DND-41 (cell line): Measurements from ENCODE around the gene TP63.

ENCODE experiments used
- ATAC-seq: fragments of 200-7000 bp; cut with Tn5 transposase; 3 replicates; pipeline ENCODE4 v1.9.1; 2021; ENCODE audit warnings: low read depth; ENCODE audit not compliant: insufficient read depth
- DNase-seq: peaks from one replicate; pipeline ENCODE4 v3.0.0-alpha.2; 2020
- H2AFZ ChIP-seq: 2 replicates; pipeline ENCODE4 v1.6.0; 2012; ENCODE audit warnings: low read depth, low read length
- H3K27ac ChIP-seq: 2 replicates; pipeline ENCODE4 v1.5.1; 2012; ENCODE audit warnings: low read length, inconsistent platforms
- H3K27me3 ChIP-seq: fragments of 200-600 bp; sonication (generic); 2 replicates; pipeline ENCODE4 v1.6.0; 2012; ENCODE audit warnings: low read length, mild to moderate bottlenecking, inconsistent platforms; ENCODE audit not compliant: insufficient read depth, poor library complexity
- H3K36me3 ChIP-seq: 2 replicates; pipeline ENCODE4 v1.5.1; 2012; ENCODE audit warnings: low read length, inconsistent platforms; ENCODE audit not compliant: insufficient read depth
- H3K4me1 ChIP-seq: 2 replicates; pipeline ENCODE4 v1.5.1; 2012; ENCODE audit warnings: mild to moderate bottlenecking, low read length; ENCODE audit not compliant: insufficient read depth
- H3K4me2 ChIP-seq: 2 replicates; pipeline ENCODE4 v1.6.0; 2012; ENCODE audit warnings: mild to moderate bottlenecking, moderate library complexity, low read length, inconsistent platforms; ENCODE audit not compliant: insufficient read depth
- H3K4me3 ChIP-seq, 2 experiments: fragments of 200-600 bp in 1 of 2; shearing (Covaris generic) in 1 of 2; 2 replicates each; pipeline ENCODE4 v1.5.1; 2012 to 2016; ENCODE audit warnings: inconsistent platforms in 2 of 2, low read length in 2 of 2, mild to moderate bottlenecking in 2 of 2, low read depth in 1 of 2, moderate library complexity in 1 of 2
- H3K79me2 ChIP-seq: 2 replicates; pipeline ENCODE4 v1.6.0; 2012; ENCODE audit warnings: low read length, inconsistent platforms; ENCODE audit not compliant: insufficient read depth
- H3K9ac ChIP-seq: 2 replicates; pipeline ENCODE4 v1.6.0; 2012; ENCODE audit warnings: low read depth, mild to moderate bottlenecking, inconsistent platforms, low read length, moderate library complexity
- H3K9me3 ChIP-seq: 2 replicates; pipeline ENCODE4 v1.5.1; 2012; ENCODE audit warnings: low read length, moderate library complexity, mild to moderate bottlenecking, inconsistent platforms; ENCODE audit not compliant: insufficient read depth, severe bottlenecking
- H4K20me1 ChIP-seq: 2 replicates; pipeline ENCODE4 v1.6.0; 2012; ENCODE audit warnings: low read length; ENCODE audit not compliant: insufficient read depth
- EZH2 ChIP-seq: IDR thresholded peaks from 3 replicates; pipeline ENCODE4 v1.6.1; 2012; ENCODE audit warnings: borderline replicate concordance, low read depth, mild to moderate bottlenecking, moderate library complexity, low read length, inconsistent platforms; ENCODE audit not compliant: severe bottlenecking
- TF ChIP-seq, protein P1 (sequence below): IDR thresholded peaks from 2 replicates; pipeline ENCODE4 v1.5.1; 2012; ENCODE audit warnings: borderline replicate concordance, low read length, moderate library complexity, mild to moderate bottlenecking; ENCODE audit not compliant: poor library complexity, severe bottlenecking; ENCODE audit errors: extremely low read depth

The TP63 gene

GRCh38 chr3:189630767-189631372 lies 319 bp upstream of the TP63 start:
- no peak overlapping the region for H2AFZ ChIP-seq
- H3K36me3 ChIP-seq = no peaks in the 10 kb centered on the region
- H3K4me1 ChIP-seq = no peaks in the 10 kb centered on the region
- DNase-seq (no peak), ATAC-seq (no peak)
- no peak for TF ChIP-seq EZH2
- TF ChIP-seq, protein P1, sequence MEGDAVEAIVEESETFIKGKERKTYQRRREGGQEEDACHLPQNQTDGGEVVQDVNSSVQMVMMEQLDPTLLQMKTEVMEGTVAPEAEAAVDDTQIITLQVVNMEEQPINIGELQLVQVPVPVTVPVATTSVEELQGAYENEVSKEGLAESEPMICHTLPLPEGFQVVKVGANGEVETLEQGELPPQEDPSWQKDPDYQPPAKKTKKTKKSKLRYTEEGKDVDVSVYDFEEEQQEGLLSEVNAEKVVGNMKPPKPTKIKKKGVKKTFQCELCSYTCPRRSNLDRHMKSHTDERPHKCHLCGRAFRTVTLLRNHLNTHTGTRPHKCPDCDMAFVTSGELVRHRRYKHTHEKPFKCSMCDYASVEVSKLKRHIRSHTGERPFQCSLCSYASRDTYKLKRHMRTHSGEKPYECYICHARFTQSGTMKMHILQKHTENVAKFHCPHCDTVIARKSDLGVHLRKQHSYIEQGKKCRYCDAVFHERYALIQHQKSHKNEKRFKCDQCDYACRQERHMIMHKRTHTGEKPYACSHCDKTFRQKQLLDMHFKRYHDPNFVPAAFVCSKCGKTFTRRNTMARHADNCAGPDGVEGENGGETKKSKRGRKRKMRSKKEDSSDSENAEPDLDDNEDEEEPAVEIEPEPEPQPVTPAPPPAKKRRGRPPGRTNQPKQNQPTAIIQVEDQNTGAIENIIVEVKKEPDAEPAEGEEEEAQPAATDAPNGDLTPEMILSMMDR = no peak
- H3K79me2 ChIP-seq = no peaks in the 10 kb centered on the region
- H3K9me3 ChIP-seq = no peaks in the 10 kb centered on the region
- H4K20me1 ChIP-seq = no peaks in the 10 kb centered on the region
- H3K27me3 ChIP-seq = peaks cover 7% of the 10 kb centered on the region
- no peak overlapping the region for H3K9ac ChIP-seq
- no peak overlapping the region for H3K4me3 ChIP-seq
- H3K4me2 ChIP-seq = no peak overlapping the region
- H3K27ac ChIP-seq = no peak overlapping the region

DNA sequence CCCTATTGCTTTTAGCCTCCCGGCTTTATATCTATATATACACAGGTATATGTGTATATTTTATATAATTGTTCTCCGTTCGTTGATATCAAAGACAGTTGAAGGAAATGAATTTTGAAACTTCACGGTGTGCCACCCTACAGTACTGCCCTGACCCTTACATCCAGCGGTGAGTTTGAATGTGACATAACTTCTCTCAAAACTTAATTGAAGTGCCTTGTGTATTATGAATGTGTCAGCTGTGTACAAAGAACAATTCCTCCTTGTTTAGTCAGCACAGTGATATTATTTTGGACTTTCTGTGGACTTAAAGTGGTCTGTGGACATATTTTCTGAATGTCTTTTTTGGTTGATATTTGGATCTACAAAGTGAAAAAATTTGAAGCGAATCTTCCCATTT lies 220 bp downstream of the TP63 start:
- Histone ChIP-seq H3K9ac (no peak overlapping the region), H3K27ac (no peak overlapping the region), H3K4me3 (no peak overlapping the region), H3K4me1 (no peaks in the 10 kb centered on the region), H3K79me2 (no peaks in the 10 kb centered on the region), H3K36me3 (no peaks in the 10 kb centered on the region), H3K27me3 (peaks cover 7% of the 10 kb centered on the region), H3K9me3 (no peaks in the 10 kb centered on the region), H4K20me1 (no peaks in the 10 kb centered on the region), H2AFZ (no peak overlapping the region), H3K4me2 (no peak overlapping the region)
- no peak for ATAC-seq
- TF ChIP-seq, protein P1 = no peak
- TF ChIP-seq EZH2 = no peak
- DNase-seq = no peak

DNA sequence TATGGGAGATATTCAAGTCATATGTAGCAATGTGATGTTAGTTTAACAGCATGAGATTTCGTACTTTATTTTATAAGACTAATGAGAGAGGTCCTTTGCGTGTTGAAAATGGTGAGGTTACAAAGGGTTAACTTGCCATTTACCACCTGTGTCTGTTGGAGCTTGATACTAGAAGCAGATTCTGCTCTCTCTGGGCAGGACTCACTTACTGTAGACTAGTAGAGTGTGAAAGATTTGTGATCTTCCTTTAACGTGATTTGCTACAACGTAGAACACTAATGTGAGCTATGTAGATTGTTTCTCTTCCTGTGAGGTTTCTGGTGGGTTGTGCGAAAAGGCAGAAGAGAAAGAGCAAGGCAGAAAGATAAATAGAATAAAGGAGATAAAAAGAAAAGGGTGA lies 1.1 kb downstream of the TP63 start:
- no peak for DNase-seq
- Histone ChIP-seq H3K36me3 (no peaks in the 10 kb centered on the region), H3K4me2 (no peak overlapping the region), H3K79me2 (no peaks in the 10 kb centered on the region), H3K4me1 (no peaks in the 10 kb centered on the region), H3K4me3 (no peak overlapping the region), H2AFZ (no peak overlapping the region), H4K20me1 (no peaks in the 10 kb centered on the region), H3K27me3 (peaks cover 7% of the 10 kb centered on the region), H3K27ac (no peak overlapping the region), H3K9ac (no peak overlapping the region), H3K9me3 (no peaks in the 10 kb centered on the region)
- ATAC-seq = no peak
- no peak for TF ChIP-seq EZH2
- TF ChIP-seq, protein P1 = no peak
